ENCODE results near the gene ZNF385B. TPM values are rescaled to one million over a fixed set of nuclear protein-coding genes. Genes with fewer than 3 reads are reported as not detected.
"Not testable (repeated sequence)": the region's sequence is repeated elsewhere in the genome, so short reads cannot be mapped to it uniquely, and the experiment has no call there.

The ZNF385B gene
- 0.35 TPM for total RNA-seq
- long read RNA-seq, result 0 reads

DNA sequence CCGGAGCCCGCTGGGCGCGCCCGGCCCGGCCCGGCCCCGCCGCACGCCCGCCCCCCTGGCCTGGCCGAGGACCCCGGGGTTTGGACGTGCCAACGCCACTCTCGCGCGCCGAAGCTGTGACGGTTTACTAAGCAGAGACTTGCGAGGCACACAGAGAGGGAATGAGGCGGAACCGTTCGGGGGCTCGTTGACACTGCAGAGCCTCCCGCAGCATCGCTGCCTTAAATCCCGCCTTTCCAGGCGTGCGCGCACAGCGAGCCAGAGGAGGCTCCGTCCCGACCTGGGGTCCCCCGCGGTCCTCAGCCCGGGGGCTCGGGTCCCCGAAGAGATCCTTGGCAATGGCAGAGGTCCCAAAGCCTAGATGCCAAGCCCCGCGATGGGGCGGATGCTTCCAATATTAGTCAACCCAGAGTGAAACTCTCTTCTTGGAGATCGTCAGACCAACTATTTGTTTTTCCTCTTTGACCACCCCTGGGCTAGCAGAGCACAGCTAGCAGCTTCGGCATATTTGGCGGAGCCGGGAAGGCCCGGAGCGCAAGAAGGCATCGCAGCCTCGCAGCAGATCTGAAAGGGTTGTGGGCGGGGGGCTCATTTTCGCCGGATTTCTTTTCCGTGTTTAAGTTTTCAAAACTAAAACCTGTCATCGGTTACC lies at the start of gene ZNF385B:
Gene ZNF385B (minus strand): TSS at position 197 of the 652 bp plus-strand sequence.
- ATAC-seq (no peak), DNase-seq (ENCODE audit: missing footprints) (peak; percentile 66)
- intact Hi-C loops (cut with DNase I), result no loop called here

DNA sequence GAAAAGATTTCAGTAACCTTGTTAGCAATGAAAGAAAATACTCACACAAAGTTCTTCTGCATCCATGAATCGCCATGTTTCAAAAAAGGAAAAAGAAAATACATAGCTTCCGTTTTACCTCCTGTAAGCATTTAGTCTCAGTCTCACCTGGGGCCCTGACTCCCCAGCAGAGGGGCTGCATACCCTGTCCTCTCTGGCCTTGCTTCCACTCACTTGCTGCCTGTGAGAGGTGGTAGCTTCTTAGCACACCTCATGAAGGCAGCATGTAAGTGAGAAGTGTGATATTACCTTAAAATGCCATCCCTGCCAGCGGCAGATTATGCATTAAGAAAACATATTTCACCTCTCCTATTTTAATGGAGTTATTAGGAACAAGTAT lies 49.3 kb upstream of the ZNF385B start:
- intact Hi-C loops (cut with DNase I), result no loop called here
- ATAC-seq, result no peak
- no peak for DNase-seq (ENCODE audit: missing footprints)

DNA sequence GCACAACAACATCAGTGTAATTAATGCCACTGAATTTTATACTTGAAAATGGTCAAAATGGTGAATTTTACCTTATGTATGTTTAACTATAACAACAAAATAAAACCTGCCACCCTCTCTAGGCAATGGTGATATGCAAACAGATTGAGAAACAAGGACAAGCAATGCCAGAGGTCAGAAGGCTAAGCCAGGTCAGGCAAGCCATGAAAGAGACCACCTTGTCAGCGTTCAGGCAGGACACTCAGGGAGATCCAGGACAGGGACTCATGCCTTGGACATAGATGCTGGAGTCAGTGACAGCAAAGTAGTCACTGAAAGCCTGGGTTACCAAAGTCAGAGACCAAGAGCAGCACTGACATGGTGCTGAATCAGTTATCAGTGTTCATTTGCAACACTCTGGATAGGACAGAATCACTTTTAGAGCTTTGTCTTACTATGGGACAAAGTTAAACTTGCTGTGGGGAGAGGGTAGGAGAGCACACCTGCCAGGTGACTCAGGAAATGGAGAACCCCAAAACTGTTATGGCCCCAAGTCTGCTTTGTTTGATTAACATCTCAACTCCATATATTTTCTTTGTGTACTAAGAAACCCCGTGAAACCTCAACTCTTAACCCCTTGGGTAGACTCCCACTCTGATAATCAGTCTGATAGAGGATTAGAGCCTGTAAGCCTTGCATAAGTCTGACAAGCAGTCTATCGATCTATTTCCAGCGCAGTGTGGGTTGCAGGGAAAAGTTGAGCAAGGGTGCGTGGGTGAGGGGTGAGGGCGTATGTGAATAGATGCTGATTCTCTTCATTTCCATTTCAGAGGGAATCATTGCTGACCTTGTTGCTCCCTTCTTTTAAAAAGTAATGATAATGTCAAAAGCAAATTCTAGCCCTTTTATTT lies 48.7 kb upstream of the ZNF385B start:
- no peak for ATAC-seq

DNA sequence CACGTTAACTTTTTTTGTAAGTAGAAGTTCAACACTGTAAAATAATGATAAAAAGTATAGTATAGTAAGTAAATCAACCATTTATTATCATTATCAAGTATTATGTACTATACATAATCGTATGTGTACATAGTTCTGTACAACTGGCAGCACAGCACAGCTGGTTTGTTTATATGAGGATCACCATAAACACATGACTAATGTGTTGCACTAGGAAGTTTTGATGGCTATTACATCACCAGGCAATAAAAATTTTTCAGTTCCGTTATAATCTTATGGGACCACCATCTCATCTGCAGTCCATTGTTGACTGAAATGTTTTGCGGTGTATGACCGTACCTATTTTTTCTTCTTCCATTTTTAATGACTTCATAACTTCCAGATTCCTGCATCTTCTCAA lies 39.2 kb upstream of the ZNF385B start:
- ATAC-seq (no peak), DNase-seq (ENCODE audit: missing footprints) (no peak)
- intact Hi-C loops (cut with DNase I), result no loop called here

More for the DNA sequence above, 48.7 kb upstream of the ZNF385B start:
- intact Hi-C loops (cut with DNase I), result no loop called here
- DNase-seq (ENCODE audit: missing footprints), result no peak

DNA sequence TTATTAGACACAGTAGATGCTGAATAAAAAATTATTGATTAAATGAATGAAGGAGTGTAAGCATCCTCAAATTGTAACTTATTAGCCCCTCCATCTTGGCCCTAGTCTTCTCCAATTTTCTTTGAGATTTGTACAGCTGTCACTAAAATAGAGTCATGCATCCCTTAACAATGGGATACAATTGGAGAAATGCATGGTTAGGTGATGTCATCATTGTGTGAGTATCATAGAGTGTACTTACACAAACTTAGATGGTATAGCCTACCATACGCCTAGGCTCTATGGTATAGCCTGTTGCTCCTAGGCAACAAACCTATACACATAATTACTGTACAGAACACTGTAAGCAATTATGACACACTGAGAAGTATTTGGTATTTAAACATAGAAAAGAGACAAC lies 38.3 kb upstream of the ZNF385B start:
- intact Hi-C loops (cut with DNase I), result no loop called here
- DNase-seq (ENCODE audit: missing footprints) (no peak), ATAC-seq (no peak)

DNA sequence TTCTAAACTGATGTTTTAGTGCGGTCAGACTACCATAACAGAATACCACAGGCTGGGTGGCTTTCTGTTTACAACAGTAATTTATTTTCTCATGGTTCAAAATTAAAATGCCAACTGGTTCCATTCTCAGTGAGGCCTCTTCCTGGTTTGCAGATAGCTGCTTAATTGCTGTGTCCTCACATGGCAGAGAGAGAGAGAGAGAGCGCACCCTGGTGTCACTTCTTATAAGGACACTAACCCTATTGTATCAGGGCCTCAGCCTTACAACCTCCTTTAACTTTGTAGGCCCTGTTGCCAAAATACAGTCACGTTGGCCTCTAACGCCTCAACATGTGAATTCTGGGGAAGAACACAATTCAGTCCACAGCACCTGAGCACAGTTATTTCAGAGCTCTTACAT lies 37.5 kb upstream of the ZNF385B start:
- DNase-seq (ENCODE audit: missing footprints), result no peak
- intact Hi-C loops (cut with DNase I), result no loop called here
- ATAC-seq, result no peak

DNA sequence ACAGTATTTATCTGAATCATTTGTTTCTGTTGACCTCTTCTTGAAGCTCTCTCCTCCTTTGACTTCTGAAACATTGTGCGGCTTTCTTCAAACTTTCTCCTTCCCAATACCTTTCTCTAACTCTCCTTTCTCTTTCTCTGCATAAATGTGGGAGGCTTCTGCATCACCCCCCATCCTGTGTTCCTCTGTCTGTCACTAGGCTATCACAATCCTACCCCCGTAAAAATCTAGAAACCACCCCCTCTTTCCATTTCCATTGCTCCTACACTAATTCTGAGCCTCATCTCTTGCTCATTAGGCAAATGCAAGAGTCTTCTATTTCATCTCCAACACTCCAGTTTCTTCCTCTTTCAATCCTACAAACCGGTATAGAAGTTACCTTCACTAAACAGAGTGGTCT lies 32.2 kb upstream of the ZNF385B start:
- intact Hi-C loops (cut with DNase I), result no loop called here
- DNase-seq (ENCODE audit: missing footprints), result no peak
- no peak for ATAC-seq

DNA sequence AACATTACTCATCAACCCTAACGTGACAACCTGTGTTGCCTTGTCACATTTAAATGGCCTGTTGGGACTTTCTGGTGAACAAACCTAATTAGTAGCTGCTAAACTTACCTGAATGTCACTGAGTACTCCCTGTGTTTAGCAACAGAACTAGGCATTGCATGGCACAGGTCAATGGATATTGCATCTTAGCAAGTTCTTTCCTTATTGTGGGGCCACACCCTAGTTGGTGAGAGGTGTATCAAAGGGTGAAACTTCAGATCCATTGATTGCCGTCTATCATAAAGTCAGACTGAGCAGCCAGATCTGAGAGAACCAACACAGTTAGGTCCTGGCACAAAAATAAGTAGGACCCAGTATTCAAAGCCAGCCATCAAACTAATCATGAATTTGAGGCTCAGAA lies 29.8 kb upstream of the ZNF385B start:
- intact Hi-C loops (cut with DNase I), result no loop called here
- DNase-seq (ENCODE audit: missing footprints) (no peak), ATAC-seq (no peak)

DNA sequence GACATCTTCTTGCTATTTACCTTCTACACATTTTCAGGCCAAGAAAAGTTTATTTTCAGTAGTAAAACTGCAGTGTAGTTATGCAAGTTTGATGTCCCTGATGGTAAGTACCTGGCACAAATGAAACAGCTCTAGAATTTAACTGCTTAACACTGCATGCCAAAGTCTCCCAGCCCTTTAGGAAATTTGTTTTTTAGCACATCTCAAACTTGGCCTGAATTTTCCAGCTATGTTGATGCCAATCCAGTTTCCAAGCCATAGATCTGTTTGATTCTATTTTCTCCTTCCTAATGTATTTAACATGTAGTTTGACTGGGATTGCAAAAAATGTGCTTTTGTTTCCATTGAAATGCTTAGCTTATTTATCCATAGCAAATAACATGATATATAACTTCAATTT lies 29.3 kb upstream of the ZNF385B start:
- ATAC-seq, result no peak
- intact Hi-C loops (cut with DNase I), result no loop called here

DNA sequence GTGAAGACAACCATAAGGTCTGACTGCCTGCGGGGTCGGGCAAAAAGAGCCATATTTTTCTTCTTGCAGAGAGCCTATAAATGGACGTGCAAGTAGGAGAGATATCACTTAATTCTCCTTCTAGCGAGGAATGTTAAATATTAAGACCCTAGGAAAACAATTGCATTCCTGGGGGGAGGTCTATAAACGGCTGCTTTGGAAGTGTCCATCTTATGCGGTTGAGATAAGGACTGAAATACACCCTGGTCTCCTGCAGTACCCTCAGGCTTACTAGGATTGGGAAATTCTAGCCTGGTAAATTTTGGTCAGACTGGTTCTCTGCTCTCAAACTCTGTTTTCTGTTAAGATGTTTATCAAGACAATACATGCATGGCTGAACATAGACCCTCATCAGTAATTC lies 27.2 kb upstream of the ZNF385B start:
- intact Hi-C loops (cut with DNase I); DNase-seq (ENCODE audit: missing footprints); ATAC-seq: not testable (repeated sequence)

More for the DNA sequence above, 29.3 kb upstream of the ZNF385B start:
- DNase-seq (ENCODE audit: missing footprints), result no peak

DNA sequence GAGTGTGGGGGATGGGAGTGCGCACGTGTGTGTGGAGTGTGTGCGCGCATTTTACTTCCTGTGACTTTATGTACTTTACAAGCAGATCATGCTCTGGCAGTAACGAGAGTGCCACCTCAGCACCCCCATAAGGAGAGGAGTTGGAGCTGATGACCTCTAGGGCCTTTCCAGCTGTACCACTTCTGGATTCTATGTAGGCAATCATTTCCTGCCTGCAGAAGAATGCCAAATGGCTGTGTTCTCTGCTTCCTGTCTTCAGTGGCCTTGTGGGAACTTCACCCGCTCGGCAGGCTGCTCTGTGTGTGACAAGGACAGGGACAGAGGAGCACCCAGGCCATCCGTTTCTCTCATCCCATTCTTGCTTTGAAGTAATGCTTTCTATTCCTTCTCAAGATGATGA lies 22.8 kb upstream of the ZNF385B start:
- intact Hi-C loops (cut with DNase I), result no loop called here
- ATAC-seq, result no peak

DNA sequence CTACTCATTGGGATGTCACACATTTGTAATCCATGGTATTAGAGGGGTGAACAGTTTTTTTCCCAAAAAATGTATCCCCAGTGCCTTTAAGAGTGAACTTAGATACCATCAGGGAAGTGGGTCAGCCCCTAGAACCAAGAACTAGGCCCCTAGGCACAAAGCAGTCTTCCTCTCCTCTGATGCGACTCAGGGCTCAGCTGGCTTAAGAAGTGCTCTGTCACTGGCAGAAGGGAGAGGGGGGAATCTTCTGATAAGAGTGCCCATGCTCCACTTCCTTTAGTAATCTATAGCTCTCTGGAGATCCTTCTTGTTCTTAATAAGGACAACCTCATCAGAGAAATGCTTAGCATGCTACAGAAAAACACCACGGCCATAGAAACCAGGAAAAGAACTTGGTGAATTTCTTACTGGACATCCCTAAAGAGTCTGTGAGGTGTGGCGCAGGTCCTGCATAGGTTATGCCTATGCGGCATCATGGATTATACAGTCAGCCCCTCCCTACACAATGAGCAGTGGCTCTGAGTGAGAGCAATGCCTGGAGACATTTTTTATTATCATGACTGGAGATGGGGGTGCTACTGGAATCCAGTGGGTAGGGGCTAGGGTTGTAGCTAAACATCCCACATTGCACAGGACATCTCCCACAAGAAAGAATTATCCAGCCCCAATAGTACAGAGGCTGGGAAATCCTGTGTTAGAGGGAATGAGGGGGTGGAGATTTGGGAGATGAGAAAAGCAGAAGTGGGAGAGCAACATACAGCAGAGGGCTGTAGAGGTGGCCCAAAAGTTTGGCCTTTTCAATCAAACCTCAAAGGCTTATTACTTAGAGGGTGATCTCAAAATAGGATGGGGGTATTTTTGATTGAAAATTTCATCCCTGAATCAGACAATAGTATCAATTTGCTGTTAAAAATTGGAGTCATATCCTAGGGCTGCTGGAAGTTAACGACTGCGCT lies 21.7 kb upstream of the ZNF385B start:
- intact Hi-C loops (cut with DNase I), result no loop called here
- no peak for DNase-seq (ENCODE audit: missing footprints)
- ATAC-seq, result no peak

More for the DNA sequence above, 22.8 kb upstream of the ZNF385B start:
- no peak for DNase-seq (ENCODE audit: missing footprints)

DNA sequence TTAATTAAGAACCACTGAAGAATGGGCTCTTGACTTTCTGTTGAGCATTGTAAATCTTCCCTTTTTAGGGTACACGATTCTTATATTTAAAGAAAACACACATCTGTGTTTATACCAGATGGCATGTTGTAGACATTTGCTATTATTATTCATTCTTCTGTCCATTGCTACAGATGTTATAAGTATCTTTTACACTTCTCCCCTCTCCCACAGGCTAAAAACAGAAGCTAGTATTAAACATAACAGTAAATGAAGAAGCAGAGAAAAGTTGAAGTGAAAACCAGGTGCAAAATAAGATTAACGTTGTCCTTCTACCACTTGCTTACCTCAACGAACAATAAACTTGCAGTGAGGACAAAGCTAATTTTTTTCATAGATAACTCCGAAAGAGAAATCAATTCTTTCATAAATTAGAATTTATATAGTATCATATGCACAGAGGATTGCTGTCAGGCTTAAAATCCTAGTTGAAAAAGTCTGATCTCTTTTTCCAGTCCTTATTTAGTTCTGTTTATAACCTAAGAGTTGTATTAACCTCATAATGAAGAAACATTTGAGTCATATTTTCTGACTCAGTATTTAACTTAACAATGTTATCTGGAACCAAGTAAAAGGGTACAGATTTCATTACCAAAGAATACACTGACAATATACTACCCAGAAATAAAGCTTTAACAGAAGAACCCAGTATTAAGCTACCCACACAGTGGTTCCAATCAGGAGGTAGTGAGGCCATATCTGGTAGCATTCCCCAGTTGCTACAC lies 16.4 kb upstream of the ZNF385B start:
- no peak for DNase-seq (ENCODE audit: missing footprints)

DNA sequence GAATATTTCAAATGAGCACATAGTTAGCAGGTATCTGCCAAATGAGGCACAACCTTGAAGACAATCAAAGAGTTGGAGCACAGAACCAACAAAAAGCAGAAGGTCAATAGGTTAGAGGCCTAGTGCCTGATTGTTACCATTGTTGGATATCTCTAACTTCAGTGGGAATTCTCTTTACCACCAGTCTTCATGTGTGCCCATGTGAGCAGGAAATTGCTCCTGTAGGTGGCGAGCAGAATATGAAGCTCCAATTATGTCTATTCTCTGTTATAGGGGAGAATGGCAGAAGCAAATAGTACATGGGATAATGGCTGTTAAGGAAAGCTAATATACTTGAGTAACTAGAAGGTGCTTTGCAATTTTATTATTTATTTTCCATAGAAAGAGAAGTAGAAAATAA lies 14.9 kb upstream of the ZNF385B start:
- ATAC-seq (no peak), DNase-seq (ENCODE audit: missing footprints) (no peak)
- intact Hi-C loops (cut with DNase I), result no loop called here

More for the DNA sequence above, 16.4 kb upstream of the ZNF385B start:
- intact Hi-C loops (cut with DNase I), result no loop called here
- no peak for ATAC-seq

DNA sequence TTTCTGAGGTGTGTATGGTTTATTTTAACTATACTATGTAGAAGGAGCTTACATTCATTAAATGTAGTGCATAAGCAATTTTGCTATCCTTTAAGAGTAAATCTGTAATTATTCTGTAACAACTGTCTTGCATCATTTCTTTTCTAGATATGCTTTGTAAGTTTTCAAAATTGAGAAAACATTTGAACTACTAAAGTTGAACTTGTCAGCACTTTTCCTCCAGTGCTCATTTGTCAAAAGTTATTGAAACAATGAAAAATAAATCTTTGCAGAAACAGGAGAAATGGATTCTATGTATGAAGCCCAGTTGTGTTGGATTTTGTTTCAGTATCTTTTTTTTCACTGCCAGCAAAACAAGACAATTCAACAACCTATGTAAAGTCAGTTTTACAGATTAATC lies 14.5 kb upstream of the ZNF385B start:
- ATAC-seq (no peak), DNase-seq (ENCODE audit: missing footprints) (no peak)
- intact Hi-C loops (cut with DNase I), result no loop called here

DNA sequence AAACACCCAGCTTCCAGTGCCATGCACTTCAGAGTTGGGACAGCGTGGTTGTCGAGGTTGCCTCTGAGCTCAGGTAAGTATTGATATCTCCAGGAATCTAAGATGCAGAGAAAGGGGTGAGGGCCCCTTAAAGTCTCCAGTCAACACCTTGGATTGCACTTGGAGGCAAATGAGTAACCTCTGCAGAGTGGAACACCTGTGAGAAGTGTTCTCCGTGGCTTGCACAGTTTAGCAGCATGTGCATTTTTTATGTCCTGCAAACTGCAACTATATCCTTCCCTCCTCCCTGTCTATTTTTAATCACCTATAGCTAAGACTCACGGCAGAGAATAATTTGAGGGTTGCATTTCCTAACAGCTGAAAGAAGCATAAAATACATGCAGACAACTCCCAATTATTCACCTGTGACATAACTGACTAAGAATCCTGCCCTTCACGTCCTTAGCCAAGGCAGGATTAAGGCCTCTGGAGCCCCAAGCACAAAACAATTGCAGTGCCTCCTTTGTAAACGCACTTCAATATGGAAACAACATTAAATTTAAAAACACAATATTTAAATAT lies 1.6 kb upstream of the ZNF385B start:
- intact Hi-C loops (cut with DNase I), result no loop called here
- ATAC-seq, result no peak
- no peak for DNase-seq (ENCODE audit: missing footprints)

DNA sequence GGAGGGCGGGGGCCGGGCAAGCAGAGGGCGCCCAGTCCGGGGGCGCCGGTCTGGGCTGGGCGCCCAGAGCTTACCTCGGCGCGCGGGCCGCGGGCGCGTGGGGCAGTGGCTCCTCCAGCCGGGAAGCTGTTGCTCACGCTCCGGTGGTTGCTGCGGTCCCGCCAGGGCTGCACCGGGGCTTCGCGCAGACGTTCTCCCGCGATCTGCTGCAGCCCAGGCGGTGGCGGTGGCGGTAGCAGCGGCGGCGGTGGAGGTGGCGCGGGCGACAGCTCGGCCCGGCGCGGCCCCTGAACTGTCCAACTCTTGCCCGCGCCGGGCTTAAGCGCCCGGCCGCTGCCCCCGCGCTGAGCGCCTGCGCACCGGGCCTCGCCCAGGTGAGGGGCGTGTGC lies 391 bp downstream of the ZNF385B start:
- DNase-seq (ENCODE audit: missing footprints), result no peak
- ATAC-seq, result peak; percentile 37
- intact Hi-C loops (cut with DNase I), result no loop called here
